ENCODE data around the gene GALNS. TPM values are rescaled to one million over a fixed set of nuclear protein-coding genes. Genes with fewer than 3 reads are reported as not detected.

GALNS gene
- total RNA-seq, 2 donors from 2014 or later: 8.8 to 48.8 TPM

DNA sequence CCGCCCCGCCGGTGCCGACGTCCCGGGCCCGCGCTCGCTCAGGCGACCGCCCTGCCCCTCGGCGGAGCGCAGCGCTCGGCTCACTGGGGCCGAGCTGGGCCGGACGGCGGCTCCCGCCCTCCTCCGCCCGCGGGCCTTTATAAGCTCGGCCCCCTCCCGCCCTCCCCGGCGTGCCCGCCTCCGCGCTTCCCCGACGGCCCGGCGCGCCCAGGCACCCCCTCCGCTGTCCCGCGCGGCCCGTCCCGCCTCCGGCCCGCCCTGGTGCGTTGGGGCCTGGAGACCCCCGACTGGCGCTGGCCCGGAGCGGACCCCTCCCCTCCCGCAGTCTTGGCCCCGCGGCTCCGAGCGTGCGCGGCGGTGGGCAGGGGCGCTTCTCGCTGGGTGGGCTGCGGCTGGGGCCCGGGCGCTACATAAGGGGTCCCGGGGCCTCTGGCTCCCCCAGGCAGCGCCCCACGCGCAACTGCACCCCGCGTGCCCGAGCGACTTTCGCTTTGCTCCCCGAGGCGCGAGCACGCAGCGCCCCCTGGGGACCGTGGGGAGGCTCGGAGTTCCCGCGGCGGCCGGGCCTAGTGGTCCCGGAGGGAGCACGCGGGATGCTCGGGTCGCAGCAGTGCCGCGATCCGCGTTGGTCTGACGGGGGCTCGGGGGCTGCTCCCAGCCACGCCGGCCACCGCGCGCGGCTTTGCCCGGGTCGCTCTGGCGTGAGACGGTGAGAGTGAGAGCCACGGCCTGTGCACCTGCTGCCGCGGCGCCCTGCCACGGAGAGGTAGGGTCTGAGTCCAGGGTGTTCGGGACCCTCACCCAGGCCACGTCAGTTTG is 71.4 kb downstream of the GALNS start, which contains the start of gene PIEZO1:
Gene PIEZO1 (minus strand): TSS at position 115 of the 819 bp plus-strand sequence. CDS start 256 bp downstream, outside the sequence.
- no peaks in the 10 kb centered on the region for H3K27me3 ChIP-seq
- ATAC-seq (peak; percentile 62), DNase-seq (peak; percentile 63 to 72 (median 68))
- H3K4me3 ChIP-seq: peak within 1 kb of the TSS; percentile 49 to 54
- no peaks in the 10 kb centered on the region for H3K9me3 ChIP-seq
- H3K4me1 ChIP-seq: peaks cover 34% of the 10 kb centered on the region
- H3K27ac ChIP-seq: peak within 1 kb of the TSS; percentile 88 to 93 (median 92)
- TF ChIP-seq, protein P1, sequence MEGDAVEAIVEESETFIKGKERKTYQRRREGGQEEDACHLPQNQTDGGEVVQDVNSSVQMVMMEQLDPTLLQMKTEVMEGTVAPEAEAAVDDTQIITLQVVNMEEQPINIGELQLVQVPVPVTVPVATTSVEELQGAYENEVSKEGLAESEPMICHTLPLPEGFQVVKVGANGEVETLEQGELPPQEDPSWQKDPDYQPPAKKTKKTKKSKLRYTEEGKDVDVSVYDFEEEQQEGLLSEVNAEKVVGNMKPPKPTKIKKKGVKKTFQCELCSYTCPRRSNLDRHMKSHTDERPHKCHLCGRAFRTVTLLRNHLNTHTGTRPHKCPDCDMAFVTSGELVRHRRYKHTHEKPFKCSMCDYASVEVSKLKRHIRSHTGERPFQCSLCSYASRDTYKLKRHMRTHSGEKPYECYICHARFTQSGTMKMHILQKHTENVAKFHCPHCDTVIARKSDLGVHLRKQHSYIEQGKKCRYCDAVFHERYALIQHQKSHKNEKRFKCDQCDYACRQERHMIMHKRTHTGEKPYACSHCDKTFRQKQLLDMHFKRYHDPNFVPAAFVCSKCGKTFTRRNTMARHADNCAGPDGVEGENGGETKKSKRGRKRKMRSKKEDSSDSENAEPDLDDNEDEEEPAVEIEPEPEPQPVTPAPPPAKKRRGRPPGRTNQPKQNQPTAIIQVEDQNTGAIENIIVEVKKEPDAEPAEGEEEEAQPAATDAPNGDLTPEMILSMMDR (IDR thresholded peaks at IDR 0.05): peak; percentile 69 to 87 (median 82)
- TF ChIP-seq POLR2A (IDR thresholded peaks at IDR 0.05): peak in 1 of 3 donors; percentile 5
- intact Hi-C loops (cut with DNase I): no loop called here
- H3K36me3 ChIP-seq (replicated peaks in 1 of 2; ENCODE audit: insufficient read depth in 1 of 2, low read depth in 2 of 2): no peaks in the 10 kb centered on the region
- WGBS, 2 donors: 0 to 4% methylated on average over 15 to 81 of the region's 110 CpGs

DNA sequence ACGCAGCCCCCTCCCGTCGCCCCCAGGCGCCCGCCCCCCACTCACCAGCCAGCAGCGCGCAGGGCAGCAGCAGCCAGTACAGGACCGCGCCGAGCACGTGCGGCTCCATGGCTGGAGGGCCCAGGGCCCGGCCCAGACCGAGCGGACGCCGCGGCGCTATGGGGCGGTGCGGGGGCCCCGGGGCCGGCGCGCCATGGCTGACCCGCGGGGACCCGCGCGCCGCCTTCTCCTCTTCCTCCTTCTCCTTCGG is 72.0 kb downstream of the GALNS start:
- intact Hi-C loops (cut with DNase I): no loop called here
- Histone ChIP-seq H3K27ac (peak overlapping the region; percentile 88 to 93 (median 92)), H3K4me3 (peak overlapping the region in 1 of 2 donors; percentile 54), H3K36me3 (replicated peaks in 1 of 2; ENCODE audit: insufficient read depth in 1 of 2, low read depth in 2 of 2) (no peaks in the 10 kb centered on the region), H3K9me3 (no peaks in the 10 kb centered on the region), H3K4me1 (peaks cover 40% of the 10 kb centered on the region), H3K27me3 (no peaks in the 10 kb centered on the region)
- no peak for DNase-seq
- WGBS, 2 donors: 0 to 3% methylated on average over 3 to 6 of the region's 32 CpGs
- ATAC-seq: peak; percentile 39
- TF ChIP-seq, protein P1 (IDR thresholded peaks at IDR 0.05): no peak
- no peak for TF ChIP-seq POLR2A (IDR thresholded peaks at IDR 0.05)

DNA sequence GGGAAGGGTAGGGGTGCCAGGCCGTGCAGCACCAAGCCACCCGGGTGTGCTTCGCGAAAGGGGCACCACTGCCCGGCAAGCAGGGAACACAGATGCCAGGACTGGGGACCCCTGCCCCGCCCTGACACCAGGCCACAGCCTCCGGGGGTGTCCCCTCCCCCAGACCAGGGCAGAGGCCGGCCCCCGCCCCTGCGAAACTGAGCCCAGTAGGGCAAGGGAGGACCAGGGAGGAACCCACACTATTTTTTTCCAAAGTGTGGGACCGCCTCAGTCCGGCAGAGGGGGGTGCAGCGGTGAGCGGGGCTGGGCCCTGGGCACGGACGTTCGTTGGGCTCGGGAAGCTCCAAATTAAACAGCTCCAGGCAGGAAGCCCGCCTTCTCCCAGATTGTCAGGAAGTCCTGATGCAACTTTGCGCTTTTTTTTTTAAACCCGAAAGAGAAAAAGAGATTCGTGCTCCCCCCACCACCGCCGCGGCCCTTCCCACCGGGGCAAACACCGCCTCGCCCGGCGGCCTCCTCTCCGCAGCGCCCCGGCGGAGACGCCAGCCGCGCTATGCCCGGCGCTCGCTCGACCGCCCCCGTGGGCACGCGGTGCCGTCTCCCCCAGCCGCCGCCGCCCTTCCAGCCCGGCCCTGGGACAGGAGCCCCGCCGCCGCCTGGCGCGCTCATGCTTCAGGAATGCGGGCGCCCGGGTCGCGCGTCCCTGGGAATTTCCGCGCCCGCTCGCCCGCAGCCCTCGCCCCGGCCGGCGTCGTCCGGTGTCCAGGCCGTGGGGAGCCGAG is 72.5 kb downstream of the GALNS start:
- 12 to 38% methylated on average over 14 to 65 of the region's 74 CpGs for WGBS, 2 donors
- Histone ChIP-seq H3K27ac (peak overlapping the region; percentile 88 to 93 (median 92)), H3K4me3 (peak overlapping the region in 1 of 2 donors; percentile 1), H3K36me3 (replicated peaks in 1 of 2; ENCODE audit: insufficient read depth in 1 of 2, low read depth in 2 of 2) (no peaks in the 10 kb centered on the region), H3K4me1 (peaks cover 41% of the 10 kb centered on the region), H3K27me3 (no peaks in the 10 kb centered on the region), H3K9me3 (no peaks in the 10 kb centered on the region)
- intact Hi-C loops (cut with DNase I): no loop called here
- peak; percentile 64 to 75 (median 70) for DNase-seq
- TF ChIP-seq, protein P1 (IDR thresholded peaks at IDR 0.05): peak in 5 of 7 experiments; percentile 26 to 40 (median 36)
- peak; percentile 16 to 45 (median 18) for TF ChIP-seq POLR2A (IDR thresholded peaks at IDR 0.05)
- peak; percentile 80 for ATAC-seq

DNA sequence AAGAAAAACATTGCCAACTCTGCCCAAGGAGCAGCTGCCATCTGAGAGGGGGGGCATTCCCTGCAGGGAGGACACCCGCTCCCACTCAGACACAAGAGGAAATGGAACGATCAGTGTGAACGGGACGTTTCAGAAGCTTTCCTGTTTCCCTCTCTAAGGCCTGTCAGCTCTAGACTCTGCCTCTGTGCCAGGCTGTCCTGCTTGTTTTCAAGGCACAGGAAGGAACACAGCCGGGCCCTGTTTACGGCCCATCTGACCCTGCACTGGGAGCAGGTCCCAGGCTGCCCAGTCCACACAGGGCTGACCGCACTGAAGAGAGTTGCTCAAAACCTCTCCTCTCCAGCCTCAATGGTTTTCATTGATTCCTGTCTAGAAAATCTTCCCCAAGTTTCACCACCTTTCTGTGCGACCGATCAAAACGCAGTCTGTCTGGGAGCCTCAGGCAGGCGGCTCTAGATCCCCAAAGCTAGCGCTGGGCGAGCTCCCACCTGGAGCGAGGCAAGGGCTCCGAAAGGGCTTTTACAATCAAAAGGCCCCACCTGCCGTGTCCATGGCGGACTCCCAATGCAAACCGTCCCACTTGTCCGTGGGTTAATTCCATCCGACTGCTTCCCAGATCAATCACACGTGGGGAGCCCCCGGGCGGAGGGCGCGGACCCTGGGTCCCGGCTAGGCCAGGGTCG is 73.2 kb downstream of the GALNS start:
- ATAC-seq (peak; percentile 7), DNase-seq (peak in 1 of 4 donors; percentile 46)
- Histone ChIP-seq H3K4me1 (peaks cover 41% of the 10 kb centered on the region), H3K36me3 (replicated peaks in 1 of 2; ENCODE audit: insufficient read depth in 1 of 2, low read depth in 2 of 2) (no peaks in the 10 kb centered on the region), H3K4me3 (no peak overlapping the region), H3K27ac (peak overlapping the region; percentile 88 to 93 (median 92)), H3K27me3 (no peaks in the 10 kb centered on the region), H3K9me3 (no peaks in the 10 kb centered on the region)
- intact Hi-C loops (cut with DNase I): no loop called here
- WGBS, 2 donors: 52 to 63% methylated on average over 25 to 27 of the region's 27 CpGs
- TF ChIP-seq, protein P1 (IDR thresholded peaks at IDR 0.05): no peak
- peak in 1 of 3 donors; percentile 22 for TF ChIP-seq POLR2A (IDR thresholded peaks at IDR 0.05)
